Measurements from ENCODE around the gene HADHB.

The HADHB gene

DNA sequence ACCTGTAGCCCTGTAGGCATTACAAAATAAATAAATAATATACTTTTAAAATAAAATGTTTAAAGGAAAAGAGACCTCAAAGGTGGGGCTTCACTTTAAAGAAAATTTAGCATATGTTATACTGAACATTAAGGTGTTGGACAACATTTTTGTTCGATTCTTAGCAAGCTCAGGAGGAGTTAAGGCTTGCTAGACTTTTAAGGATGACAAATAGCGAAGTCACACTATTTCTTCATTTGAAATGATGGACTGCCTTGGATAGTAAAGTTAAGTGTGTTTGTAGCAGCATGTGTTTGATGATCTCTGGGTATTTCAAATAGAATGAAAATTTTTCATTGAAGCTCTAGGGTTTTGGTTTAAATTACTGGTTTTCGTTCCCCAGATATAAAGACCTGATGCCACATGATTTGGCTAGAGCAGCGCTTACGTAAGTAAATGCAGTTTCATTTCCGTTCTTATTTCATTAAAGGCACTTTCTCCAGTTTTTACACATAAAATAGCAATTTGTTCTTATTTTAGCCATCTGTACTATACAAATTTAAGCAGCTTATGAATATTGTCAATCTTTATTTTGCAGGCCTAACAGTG, 24.9 kb downstream of the HADHB start:
- no peak for DNase-seq
- no peaks in the 10 kb centered on the region for H3K9me3 ChIP-seq (ENCODE audit: severe bottlenecking)
- H3K4me3 ChIP-seq (ENCODE audit: low read depth, low read length) = no peak overlapping the region
- H3K27ac ChIP-seq = no peak overlapping the region
- H3K36me3 ChIP-seq = no peaks in the 10 kb centered on the region; the same call in 1 of the 2 replicates
- no peaks in the 10 kb centered on the region for H3K27me3 ChIP-seq (ENCODE audit: insufficient read depth, low read depth, severe bottlenecking)
- TF ChIP-seq, protein P1, sequence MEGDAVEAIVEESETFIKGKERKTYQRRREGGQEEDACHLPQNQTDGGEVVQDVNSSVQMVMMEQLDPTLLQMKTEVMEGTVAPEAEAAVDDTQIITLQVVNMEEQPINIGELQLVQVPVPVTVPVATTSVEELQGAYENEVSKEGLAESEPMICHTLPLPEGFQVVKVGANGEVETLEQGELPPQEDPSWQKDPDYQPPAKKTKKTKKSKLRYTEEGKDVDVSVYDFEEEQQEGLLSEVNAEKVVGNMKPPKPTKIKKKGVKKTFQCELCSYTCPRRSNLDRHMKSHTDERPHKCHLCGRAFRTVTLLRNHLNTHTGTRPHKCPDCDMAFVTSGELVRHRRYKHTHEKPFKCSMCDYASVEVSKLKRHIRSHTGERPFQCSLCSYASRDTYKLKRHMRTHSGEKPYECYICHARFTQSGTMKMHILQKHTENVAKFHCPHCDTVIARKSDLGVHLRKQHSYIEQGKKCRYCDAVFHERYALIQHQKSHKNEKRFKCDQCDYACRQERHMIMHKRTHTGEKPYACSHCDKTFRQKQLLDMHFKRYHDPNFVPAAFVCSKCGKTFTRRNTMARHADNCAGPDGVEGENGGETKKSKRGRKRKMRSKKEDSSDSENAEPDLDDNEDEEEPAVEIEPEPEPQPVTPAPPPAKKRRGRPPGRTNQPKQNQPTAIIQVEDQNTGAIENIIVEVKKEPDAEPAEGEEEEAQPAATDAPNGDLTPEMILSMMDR (IDR thresholded peaks at IDR 0.05; ENCODE audit: low read depth, low read length) = no peak

GRCh38 chr2:26270373-26270772, 25.6 kb downstream of the HADHB start:
- Histone ChIP-seq H3K27ac (no peak overlapping the region), H3K4me3 (ENCODE audit: low read depth, low read length) (no peak overlapping the region), H3K27me3 (ENCODE audit: insufficient read depth, low read depth, severe bottlenecking) (no peaks in the 10 kb centered on the region), H3K36me3 (no peaks in the 10 kb centered on the region; the same call in 1 of the 2 replicates), H3K9me3 (ENCODE audit: severe bottlenecking) (no peaks in the 10 kb centered on the region)
- TF ChIP-seq, protein P1 (IDR thresholded peaks at IDR 0.05; ENCODE audit: low read depth, low read length) = no peak
- DNase-seq = no peak

DNA sequence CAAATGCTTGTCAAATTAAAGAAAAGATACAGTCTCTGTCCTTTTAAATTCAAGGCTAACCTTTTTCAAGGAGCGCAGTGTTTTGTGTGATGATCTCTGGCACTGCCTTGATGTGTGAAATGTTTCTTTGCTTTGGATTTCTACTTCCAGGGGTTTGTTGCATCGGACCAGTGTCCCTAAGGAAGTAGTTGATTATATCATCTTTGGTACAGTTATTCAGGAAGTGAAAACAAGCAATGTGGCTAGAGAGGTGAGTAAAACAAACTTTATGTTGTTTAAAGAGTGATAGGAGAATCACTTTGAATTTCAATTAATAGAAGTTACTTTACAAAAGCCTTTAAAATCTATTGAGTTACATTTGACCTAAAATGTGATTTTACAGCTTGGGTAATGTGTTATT, 28.8 kb downstream of the HADHB start:
- no peak for DNase-seq
- H3K36me3 ChIP-seq = peaks cover 4% of the 10 kb centered on the region
- H3K4me3 ChIP-seq (ENCODE audit: low read depth, low read length) = no peak overlapping the region
- TF ChIP-seq, protein P1 (IDR thresholded peaks at IDR 0.05; ENCODE audit: low read depth, low read length) = no peak
- no peak overlapping the region for H3K27ac ChIP-seq
- no peaks in the 10 kb centered on the region for H3K9me3 ChIP-seq (ENCODE audit: severe bottlenecking)
- H3K27me3 ChIP-seq (ENCODE audit: insufficient read depth, low read depth, severe bottlenecking) = no peaks in the 10 kb centered on the region

DNA sequence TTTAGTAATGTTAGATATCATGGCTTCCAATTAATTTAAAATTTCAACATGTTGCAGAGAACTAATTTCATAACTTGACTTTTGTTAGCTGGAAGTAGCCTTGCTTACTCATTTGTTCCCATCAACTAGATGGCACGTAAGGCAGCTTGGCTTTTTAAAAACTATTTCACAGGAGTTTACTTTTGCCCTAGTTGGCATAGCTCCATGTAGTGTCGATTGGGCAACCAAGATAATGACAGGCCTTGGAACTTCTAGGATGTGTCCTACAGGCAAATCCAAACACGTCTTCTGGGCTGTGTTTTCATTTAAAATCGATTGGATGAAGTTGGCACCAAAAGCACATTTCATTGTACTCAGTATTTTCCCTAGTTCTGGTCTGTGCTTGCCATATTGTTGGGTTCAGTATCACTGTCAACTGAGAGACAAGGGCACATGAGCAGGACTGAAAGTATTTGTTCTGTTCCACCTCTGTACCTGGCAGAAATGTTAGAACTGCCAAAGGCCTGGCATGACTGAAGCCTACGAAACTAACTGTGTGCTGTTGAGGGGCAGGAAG, 29.4 kb downstream of the HADHB start:
- H3K36me3 ChIP-seq = peaks cover 7% of the 10 kb centered on the region
- H3K4me3 ChIP-seq (ENCODE audit: low read depth, low read length) = no peak overlapping the region
- H3K27ac ChIP-seq = no peak overlapping the region
- no peaks in the 10 kb centered on the region for H3K27me3 ChIP-seq (ENCODE audit: insufficient read depth, low read depth, severe bottlenecking)
- no peaks in the 10 kb centered on the region for H3K9me3 ChIP-seq (ENCODE audit: severe bottlenecking)
- DNase-seq = no peak
- TF ChIP-seq, protein P1 (IDR thresholded peaks at IDR 0.05; ENCODE audit: low read depth, low read length) = no peak

DNA sequence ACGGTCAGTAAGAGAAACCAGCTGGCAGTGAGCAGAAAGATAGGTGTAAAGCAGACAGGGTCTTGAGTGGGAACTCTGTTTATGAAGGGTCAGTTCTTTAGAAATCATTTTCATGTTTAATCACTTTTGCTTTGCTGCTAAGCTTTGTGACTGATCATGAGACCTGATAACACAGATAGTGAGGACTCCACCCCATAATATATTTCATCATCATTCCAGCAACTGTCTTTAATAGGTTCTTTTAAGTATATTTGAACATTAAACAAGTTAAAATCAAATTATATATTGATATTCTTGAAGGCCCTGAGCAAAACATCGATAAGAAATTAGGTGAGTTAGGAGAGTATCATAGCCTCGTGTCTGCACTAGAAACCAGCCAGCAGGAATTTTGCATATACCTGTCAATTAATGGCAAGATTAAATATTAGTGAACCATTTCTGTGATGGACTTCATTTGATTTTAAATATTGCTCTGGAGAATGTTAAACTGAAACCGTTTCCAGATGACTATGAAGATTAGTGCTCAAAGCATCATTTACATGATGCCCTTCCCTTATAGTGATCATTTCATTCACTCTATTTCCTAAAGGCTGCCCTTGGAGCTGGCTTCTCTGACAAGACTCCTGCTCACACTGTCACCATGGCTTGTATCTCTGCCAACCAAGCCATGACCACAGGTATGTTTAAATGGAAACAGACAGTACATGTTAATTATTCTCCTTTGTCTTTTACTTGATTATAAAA, 31.9 kb downstream of the HADHB start:
- Histone ChIP-seq H3K4me3 (ENCODE audit: low read depth, low read length) (no peak overlapping the region), H3K9me3 (ENCODE audit: severe bottlenecking) (no peaks in the 10 kb centered on the region), H3K36me3 (peaks cover 14% of the 10 kb centered on the region), H3K27me3 (ENCODE audit: insufficient read depth, low read depth, severe bottlenecking) (no peaks in the 10 kb centered on the region), H3K27ac (no peak overlapping the region)
- no peak for DNase-seq
- TF ChIP-seq, protein P1 (IDR thresholded peaks at IDR 0.05; ENCODE audit: low read depth, low read length) = no peak

All from WERI-Rb-1 (cell line).